GM18505 (cell line): Measurements from ENCODE around the gene DEGS2.

ENCODE experiments used
- ATAC-seq: cut with Tn5 transposase; IDR thresholded peaks from one replicate; pipeline ENCODE4 v1.9.1; 2021; ENCODE audit not compliant: unreplicated experiment
- POLR2A ChIP-seq: IDR thresholded peaks from 4 replicates; pipeline ENCODE4 v1.6.1; 2011; ENCODE audit warnings: borderline replicate concordance; ENCODE audit not compliant: insufficient read depth, insufficient read length; ENCODE audit errors: extremely low read depth

The DEGS2 gene

GRCh38 chr14:100102156-100102785, 57.2 kb downstream of the DEGS2 start:
- no peak for TF ChIP-seq POLR2A
- ATAC-seq, result no peak

- no peak for TF ChIP-seq POLR2A
Measured at GRCh38 chr14:100100032-100100703, 59.3 kb downstream of the DEGS2 start.

GRCh38 chr14:100098171-100098570, 61.3 kb downstream of the DEGS2 start:
- TF ChIP-seq POLR2A, result no peak
- no peak for ATAC-seq

More at GRCh38 chr14:100100032-100100703, 59.3 kb downstream of the DEGS2 start:
- ATAC-seq, result no peak

- TF ChIP-seq POLR2A, result no peak
- no peak for ATAC-seq
Measured at GRCh38 chr14:100096656-100097055, 62.8 kb downstream of the DEGS2 start.
